GM12878 (cell line): ENCODE results near the gene LMO2.

Source experiments
- CHD2 ChIP-seq: IDR thresholded peaks from 2 replicates; pipeline ENCODE4 v1.6.1; 2011; ENCODE audit warnings: low read depth, low read length, improper control_type of control experiment, borderline replicate concordance
- CTCF ChIP-seq, 3 experiments: IDR thresholded peaks in 2 of 3; conservative IDR thresholded peaks in 1 of 3; 2 replicates each; pipeline ENCODE4 v1.5.1; 2011; ENCODE audit warnings: low read depth in 3 of 3, low read length in 3 of 3, mild to moderate bottlenecking in 3 of 3, control low read depth in 2 of 3, moderate library complexity in 2 of 3, inconsistent platforms in 1 of 3, mixed read lengths in 1 of 3; ENCODE audit not compliant: control insufficient read depth in 2 of 3, insufficient read depth in 1 of 3; ENCODE audit errors: extremely low read depth in 1 of 3
- NBN ChIP-seq: fragments of 450-650 bp; IDR thresholded peaks from 2 replicates; pipeline ENCODE4 v1.6.1; 2016
- PML ChIP-seq: IDR thresholded peaks from 2 replicates; pipeline ENCODE4 v1.6.1; 2012; ENCODE audit warnings: low read length, inconsistent platforms
- POLR2A ChIP-seq: IDR thresholded peaks from 2 replicates; pipeline ENCODE4 v1.6.1; 2011; ENCODE audit warnings: low read depth, mild to moderate bottlenecking, low read length

GRCh38 chr11:33909150-33909549 lies 17.3 kb upstream of the LMO2 start:
- TF ChIP-seq NBN (no peak), CTCF (IDR thresholded peaks at IDR 0.05 in 2 of 3, conservative IDR thresholded peaks at IDR 0.05 in 1 of 3; ENCODE audit: control insufficient read depth in 2 of 3, extremely low read depth in 1 of 3, insufficient read depth in 1 of 3, low read depth in 3 of 3, low read length in 3 of 3) (no peak), CHD2 (no peak), PML (no peak), POLR2A (no peak)
